HepG2 (cell line): ENCODE results near the gene FANCE. TPM values are rescaled to one million over a fixed set of nuclear protein-coding genes. Genes with fewer than 3 reads are reported as not detected.

Experiments
- AHR ChIP-seq: IDR thresholded peaks from 2 replicates; pipeline ENCODE4 v1.6.1; 2018; ENCODE audit warnings: missing genetic modification reagents, missing compliant biosample characterization
- ARNT2 ChIP-seq: sonication (generic); formaldehyde crosslinking; IDR thresholded peaks from 2 replicates; pipeline ENCODE4 v1.8.0; 2022; ENCODE audit warnings: mild to moderate bottlenecking, low read depth, missing genetic modification reagents, moderate library complexity
- CEBPG ChIP-seq: IDR thresholded peaks from 2 replicates; pipeline ENCODE4 v1.6.1; 2016
- ERF ChIP-seq: IDR thresholded peaks from 2 replicates; pipeline ENCODE4 v1.6.1; 2018; ENCODE audit warnings: missing biosample characterization, missing genetic modification reagents
- FIP1L1 ChIP-seq: fragments of 200-400 bp; formaldehyde crosslinking; IDR thresholded peaks from 2 replicates; pipeline ENCODE4 v1.6.1; 2018; ENCODE audit warnings: low read depth, mild to moderate bottlenecking, low read length, moderate library complexity, borderline replicate concordance; ENCODE audit not compliant: insufficient read depth
- HOXD1 ChIP-seq: sonication (generic); formaldehyde crosslinking; IDR thresholded peaks from 2 replicates; pipeline ENCODE4 v1.5.0; 2020; ENCODE audit warnings: missing genetic modification reagents
- MATR3 ChIP-seq: sonication (generic); formaldehyde crosslinking; IDR thresholded peaks from 2 replicates; pipeline ENCODE4 v1.4.0; 2020; ENCODE audit warnings: missing genetic modification reagents
- NFKBIZ ChIP-seq: IDR thresholded peaks from 2 replicates; pipeline ENCODE4 v1.6.1; 2018; ENCODE audit warnings: missing genetic modification reagents, missing compliant biosample characterization
- REPIN1 ChIP-seq: sonication (generic); formaldehyde crosslinking; IDR thresholded peaks from 2 replicates; pipeline ENCODE4 v1.8.0; 2022; ENCODE audit warnings: missing genetic modification reagents, low read depth, mild to moderate bottlenecking, borderline replicate concordance
- REXO4 ChIP-seq: sonication (generic); formaldehyde crosslinking; IDR thresholded peaks from 2 replicates; pipeline ENCODE4 v1.8.0; 2022; ENCODE audit warnings: missing genetic modification reagents, mild to moderate bottlenecking, borderline replicate concordance
- SMARCC2 ChIP-seq: fragments of 450-650 bp; IDR thresholded peaks from 2 replicates; pipeline ENCODE4 v1.6.1; 2017; ENCODE audit warnings: antibody characterized with exemption, mild to moderate bottlenecking
- SOX13 ChIP-seq, 3 experiments: fragments of 450-650 bp in 1 of 3; sonication (generic) in 1 of 3; formaldehyde crosslinking in 1 of 3; IDR thresholded peaks in 2 of 3; conservative IDR thresholded peaks in 1 of 3; 2 replicates each; pipeline versions ENCODE4 v1.5.0 to v1.6.1; 2016 to 2020; ENCODE audit warnings: antibody characterized with exemption in 1 of 3, mild to moderate bottlenecking in 1 of 3, missing compliant biosample characterization in 1 of 3, missing genetic modification reagents in 1 of 3, moderate library complexity in 1 of 3
- TEAD3 ChIP-seq: optimal IDR thresholded peaks from 2 replicates; pipeline ENCODE3; 2016; ENCODE audit warnings: borderline replicate concordance
- XRCC5 ChIP-seq: fragments of 200-400 bp; formaldehyde crosslinking; optimal IDR thresholded peaks from 2 replicates; pipeline ENCODE3; 2017; ENCODE audit warnings: mild to moderate bottlenecking, low read length
- ZNF10 ChIP-seq: sonication (generic); formaldehyde crosslinking; IDR thresholded peaks from 2 replicates; pipeline ENCODE4 v1.4.0; 2020; ENCODE audit warnings: mild to moderate bottlenecking, low read depth, missing genetic modification reagents, borderline replicate concordance
- ZNF124 ChIP-seq: sonication (generic); formaldehyde crosslinking; IDR thresholded peaks from 2 replicates; pipeline ENCODE4 v1.4.0; 2020; ENCODE audit warnings: missing genetic modification reagents
- ZNF205 ChIP-seq: IDR thresholded peaks from 2 replicates; pipeline ENCODE4 v1.6.1; 2018; ENCODE audit warnings: missing biosample characterization, missing genetic modification reagents
- ZNF543 ChIP-seq: sonication (generic); formaldehyde crosslinking; IDR thresholded peaks from 2 replicates; pipeline ENCODE4 v1.4.0; 2020; ENCODE audit warnings: mild to moderate bottlenecking, missing genetic modification reagents
- ZNF605 ChIP-seq: sonication (generic); formaldehyde crosslinking; IDR thresholded peaks from 2 replicates; pipeline ENCODE4 v1.8.0; 2022; ENCODE audit warnings: mild to moderate bottlenecking, missing genetic modification reagents
- ZNF772 ChIP-seq: sonication (generic); formaldehyde crosslinking; IDR thresholded peaks from 2 replicates; pipeline ENCODE4 v1.5.0; 2020; ENCODE audit warnings: mild to moderate bottlenecking, missing genetic modification reagents
- polyA plus RNA-seq, 8 experiments: library from polyadenylated mRNA; depleted of rRNA in 3 of 8; stranded (reverse) in 7 of 8; unstranded in 1 of 8; fragments of >200 nt; fragmentation: Illumina TruSeq in 4 of 8; extraction: Trizol in 4 of 8; gene quantifications; 2 replicates each; pipeline versions ENCODE4 v1.2.1 to v1.2.3, GENCODE V29; 2011 to 2016; ENCODE audit warnings: low read depth in 4 of 8, missing spikeins in 1 of 8, mixed read lengths in 1 of 8; ENCODE audit not compliant: insufficient read depth in 1 of 8
- total RNA-seq, 5 experiments: library from RNA; depleted of rRNA; stranded (reverse); fragments of >200 nt; fragmentation: Illumina TruSeq; extraction: Trizol; gene quantifications; 2 replicates each; pipeline ENCODE4 v1.2.3, GENCODE V29; 2016; ENCODE audit warnings: low read depth in 1 of 5
- TF ChIP-seq, protein P1 (sequence below): sonication (generic); formaldehyde crosslinking; IDR thresholded peaks from 2 replicates; pipeline ENCODE4 v1.8.1; 2023; ENCODE audit warnings: mild to moderate bottlenecking, missing genetic modification reagents
- TF ChIP-seq, protein P2 (sequence below): IDR thresholded peaks from 2 replicates; pipeline ENCODE4 v1.6.1; 2012; ENCODE audit warnings: low read length, improper control_type of control experiment
- TF ChIP-seq, protein P3 (sequence below): sonication (generic); formaldehyde crosslinking; conservative IDR thresholded peaks from 2 replicates; pipeline ENCODE4 v1.5.0; 2020; ENCODE audit warnings: missing genetic modification reagents

FANCE gene
- total and polyA plus RNA-seq, 2 of the 13 experiments (the other 11 are each of a cell fraction or from before 2014, with no cell fraction given), result 7.1 to 11.2 TPM

DNA sequence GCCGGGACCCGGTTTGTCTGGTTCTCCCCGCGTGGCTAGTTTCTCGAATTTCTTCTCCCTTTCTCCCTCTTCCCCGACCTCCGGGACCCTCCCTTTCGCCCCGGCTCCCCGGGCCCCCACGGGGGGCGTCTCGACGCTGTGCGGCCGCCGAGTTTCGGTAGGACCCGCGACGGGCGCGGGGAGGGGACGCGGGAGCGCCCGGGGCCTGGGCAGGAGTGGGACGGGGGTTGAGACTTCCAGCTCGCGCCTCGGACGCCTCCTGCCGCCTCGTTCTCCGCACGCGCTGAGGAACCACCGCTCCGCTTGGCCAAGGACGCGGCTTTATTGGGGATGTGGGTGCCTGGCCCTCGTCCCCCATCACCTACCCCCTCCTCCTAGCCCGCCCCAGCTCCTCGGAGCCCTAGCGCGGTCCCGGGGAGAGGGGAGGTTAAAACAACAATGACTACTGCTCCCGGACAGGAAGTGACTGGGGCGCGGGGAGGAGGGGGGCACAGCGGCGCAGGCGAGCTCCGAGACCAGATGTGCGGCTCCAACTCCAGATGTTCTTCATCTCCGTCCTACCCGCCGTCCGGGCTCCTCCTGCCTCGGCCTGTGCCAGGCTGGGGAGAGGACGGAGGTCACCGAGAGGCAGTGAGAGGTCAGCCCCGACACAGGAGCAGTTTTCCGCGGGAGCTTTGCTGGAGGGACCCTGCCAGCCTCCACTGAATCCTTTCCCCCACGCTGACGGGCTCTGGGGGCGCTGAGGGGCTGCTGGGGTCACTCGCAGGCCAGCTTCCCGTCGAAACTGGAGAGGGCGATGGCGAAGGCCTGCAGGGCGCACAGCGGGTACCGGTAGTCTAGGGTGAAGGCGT is 45.7 kb downstream of the FANCE start (continued):
- TF ChIP-seq ZNF543 (CRISPR knock-in tag), result peak; percentile 87
- TF ChIP-seq SMARCC2, result no peak
- TF ChIP-seq ZNF10 (CRISPR knock-in tag), result no peak
- peak; percentile 70; the same call in 1 of the 2 replicates for TF ChIP-seq ARNT2 (CRISPR knock-in tag)
- peak; percentile 85 for TF ChIP-seq ERF (CRISPR knock-in tag)
- no peak for TF ChIP-seq CEBPG (CRISPR knock-in tag)
- TF ChIP-seq ZNF772, result peak; percentile 53; the same call in 1 of the 2 replicates
- TF ChIP-seq, protein P1, sequence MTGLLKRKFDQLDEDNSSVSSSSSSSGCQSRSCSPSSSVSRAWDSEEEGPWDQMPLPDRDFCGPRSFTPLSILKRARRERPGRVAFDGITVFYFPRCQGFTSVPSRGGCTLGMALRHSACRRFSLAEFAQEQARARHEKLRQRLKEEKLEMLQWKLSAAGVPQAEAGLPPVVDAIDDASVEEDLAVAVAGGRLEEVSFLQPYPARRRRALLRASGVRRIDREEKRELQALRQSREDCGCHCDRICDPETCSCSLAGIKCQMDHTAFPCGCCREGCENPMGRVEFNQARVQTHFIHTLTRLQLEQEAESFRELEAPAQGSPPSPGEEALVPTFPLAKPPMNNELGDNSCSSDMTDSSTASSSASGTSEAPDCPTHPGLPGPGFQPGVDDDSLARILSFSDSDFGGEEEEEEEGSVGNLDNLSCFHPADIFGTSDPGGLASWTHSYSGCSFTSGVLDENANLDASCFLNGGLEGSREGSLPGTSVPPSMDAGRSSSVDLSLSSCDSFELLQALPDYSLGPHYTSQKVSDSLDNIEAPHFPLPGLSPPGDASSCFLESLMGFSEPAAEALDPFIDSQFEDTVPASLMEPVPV (CRISPR knock-in tag), result peak; percentile 96
- TF ChIP-seq MATR3 (CRISPR knock-in tag), result no peak
- TF ChIP-seq HOXD1 (CRISPR knock-in tag), result peak; percentile 94
- TF ChIP-seq XRCC5, result no peak
- TF ChIP-seq FIP1L1, result no peak
- TF ChIP-seq, protein P2, sequence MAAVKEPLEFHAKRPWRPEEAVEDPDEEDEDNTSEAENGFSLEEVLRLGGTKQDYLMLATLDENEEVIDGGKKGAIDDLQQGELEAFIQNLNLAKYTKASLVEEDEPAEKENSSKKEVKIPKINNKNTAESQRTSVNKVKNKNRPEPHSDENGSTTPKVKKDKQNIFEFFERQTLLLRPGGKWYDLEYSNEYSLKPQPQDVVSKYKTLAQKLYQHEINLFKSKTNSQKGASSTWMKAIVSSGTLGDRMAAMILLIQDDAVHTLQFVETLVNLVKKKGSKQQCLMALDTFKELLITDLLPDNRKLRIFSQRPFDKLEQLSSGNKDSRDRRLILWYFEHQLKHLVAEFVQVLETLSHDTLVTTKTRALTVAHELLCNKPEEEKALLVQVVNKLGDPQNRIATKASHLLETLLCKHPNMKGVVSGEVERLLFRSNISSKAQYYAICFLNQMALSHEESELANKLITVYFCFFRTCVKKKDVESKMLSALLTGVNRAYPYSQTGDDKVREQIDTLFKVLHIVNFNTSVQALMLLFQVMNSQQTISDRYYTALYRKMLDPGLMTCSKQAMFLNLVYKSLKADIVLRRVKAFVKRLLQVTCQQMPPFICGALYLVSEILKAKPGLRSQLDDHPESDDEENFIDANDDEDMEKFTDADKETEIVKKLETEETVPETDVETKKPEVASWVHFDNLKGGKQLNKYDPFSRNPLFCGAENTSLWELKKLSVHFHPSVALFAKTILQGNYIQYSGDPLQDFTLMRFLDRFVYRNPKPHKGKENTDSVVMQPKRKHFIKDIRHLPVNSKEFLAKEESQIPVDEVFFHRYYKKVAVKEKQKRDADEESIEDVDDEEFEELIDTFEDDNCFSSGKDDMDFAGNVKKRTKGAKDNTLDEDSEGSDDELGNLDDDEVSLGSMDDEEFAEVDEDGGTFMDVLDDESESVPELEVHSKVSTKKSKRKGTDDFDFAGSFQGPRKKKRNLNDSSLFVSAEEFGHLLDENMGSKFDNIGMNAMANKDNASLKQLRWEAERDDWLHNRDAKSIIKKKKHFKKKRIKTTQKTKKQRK, result no peak
- TF ChIP-seq NFKBIZ (CRISPR knock-in tag), result peak; percentile 86
- peak; percentile 50 for TF ChIP-seq TEAD3 (CRISPR knock-in tag)
- TF ChIP-seq REXO4 (CRISPR knock-in tag), result 0 out of 2 replicates have a peak, but pooled peaks have one; percentile 70
- TF ChIP-seq ZNF605, result peak; percentile 99
- no peak for TF ChIP-seq ZNF205
- no peak for TF ChIP-seq SOX13 (IDR thresholded peaks at IDR 0.05)
- TF ChIP-seq SOX13 (CRISPR knock-in tag; conservative IDR thresholded peaks at IDR 0.05 in 1 of 2, IDR thresholded peaks at IDR 0.05 in 1 of 2), result peak in 1 of 2 experiments; percentile 26; a peak in 1 of 4 replicates
- TF ChIP-seq REPIN1 (CRISPR knock-in tag), result peak; percentile 67
- TF ChIP-seq, protein P3, sequence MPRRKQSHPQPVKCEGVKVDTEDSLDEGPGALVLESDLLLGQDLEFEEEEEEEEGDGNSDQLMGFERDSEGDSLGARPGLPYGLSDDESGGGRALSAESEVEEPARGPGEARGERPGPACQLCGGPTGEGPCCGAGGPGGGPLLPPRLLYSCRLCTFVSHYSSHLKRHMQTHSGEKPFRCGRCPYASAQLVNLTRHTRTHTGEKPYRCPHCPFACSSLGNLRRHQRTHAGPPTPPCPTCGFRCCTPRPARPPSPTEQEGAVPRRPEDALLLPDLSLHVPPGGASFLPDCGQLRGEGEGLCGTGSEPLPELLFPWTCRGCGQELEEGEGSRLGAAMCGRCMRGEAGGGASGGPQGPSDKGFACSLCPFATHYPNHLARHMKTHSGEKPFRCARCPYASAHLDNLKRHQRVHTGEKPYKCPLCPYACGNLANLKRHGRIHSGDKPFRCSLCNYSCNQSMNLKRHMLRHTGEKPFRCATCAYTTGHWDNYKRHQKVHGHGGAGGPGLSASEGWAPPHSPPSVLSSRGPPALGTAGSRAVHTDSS, result no peak
- peak; percentile 69; the same call in 1 of the 2 replicates for TF ChIP-seq AHR
- peak; percentile 91; the same call in 1 of the 2 replicates for TF ChIP-seq ZNF124 (CRISPR knock-in tag)
